K562 (cell line): ENCODE data around the gene TDRD3. TPM values are rescaled to one million over a fixed set of nuclear protein-coding genes. Genes with fewer than 3 reads are reported as not detected.

Experiments
- ATAC-seq: fragments of 200-7000 bp; cut with Tn5 transposase; 3 replicates; pipeline ENCODE4 v1.9.1; 2020; ENCODE audit warnings: moderate library complexity
- BruUV-seq: library from RNA; stranded (reverse); fragments of 400-500 nt; replicated peaks from 2 replicates; lab custom pipeline; 2021; lab: Mats Ljungman, UMichigan
- CTCF ChIA-PET: fragments of 300-600 bp; formaldehyde crosslinking; extraction: SDS; loops from one replicate; lab custom pipeline; 2021; ENCODE audit warnings: low intra/inter-chr PET ratio; lab: Yijun Ruan, JAX
- POLR2A ChIA-PET: fragments of 300-600, 350-650 bp; sonication (Branson Sonifier 250); formaldehyde crosslinking; extraction: SDS; loops from one replicate; lab custom pipeline; 2021; ENCODE audit warnings: antibody characterized with exemption, inconsistent platforms; lab: Yijun Ruan, JAX
- DNase-seq, 4 experiments: peaks; one replicate each; pipeline versions ENCODE4 v3.0.0 to v3.0.0-alpha.2; 2011 to 2018; ENCODE audit warnings: low spot score in 3 of 4, mixed read lengths in 3 of 4; ENCODE audit errors: extremely low read depth in 1 of 4
- FAIRE-seq: peaks from 2 replicates; lab custom pipeline; 2011; peaks lifted over from hg19 to GRCh38; lab: Jason Lieb, UNC
- H2AFZ ChIP-seq: 2 replicates; pipeline ENCODE4 v1.6.0; 2011; ENCODE audit warnings: low read depth, low read length, control low read depth, inconsistent platforms
- H3K27ac ChIP-seq: fragments of 200-600 bp; 3 replicates; pipeline ENCODE4 v1.8.0; 2011; ENCODE audit warnings: low read depth, mild to moderate bottlenecking, control low read depth, inconsistent platforms, low read length, moderate library complexity, mixed read lengths; ENCODE audit errors: extremely low read depth
- H3K27me3 ChIP-seq, 2 experiments: fragments of 300-600 bp in 1 of 2; 2 replicates in 1 of 2; 3 replicates in 1 of 2; pipeline versions ENCODE4 v1.6.0 to v1.8.0; 2011; ENCODE audit warnings: inconsistent platforms in 2 of 2, low read length in 2 of 2, mild to moderate bottlenecking in 1 of 2, mixed read lengths in 1 of 2, moderate library complexity in 1 of 2; ENCODE audit not compliant: control insufficient read depth in 2 of 2, insufficient read depth in 2 of 2
- H3K36me3 ChIP-seq: fragments of 300-600 bp; 3 replicates; pipeline ENCODE4 v1.8.0; 2011; ENCODE audit warnings: mild to moderate bottlenecking, low read length, inconsistent platforms; ENCODE audit not compliant: control insufficient read depth, insufficient read depth
- H3K4me1 ChIP-seq, 2 experiments: fragments of 200-600 bp in 1 of 2; replicated peaks in 1 of 2; 2 replicates in 1 of 2; 3 replicates in 1 of 2; pipeline versions ENCODE4 v1.5.1 to v1.8.0; 2011; ENCODE audit warnings: inconsistent platforms in 2 of 2, low read length in 2 of 2, mild to moderate bottlenecking in 1 of 2, mixed read lengths in 1 of 2, moderate library complexity in 1 of 2; ENCODE audit not compliant: control insufficient read depth in 2 of 2, insufficient read depth in 2 of 2
- H3K4me2 ChIP-seq: 2 replicates; pipeline ENCODE4 v1.6.1; 2011; ENCODE audit warnings: low read length, control low read depth, inconsistent platforms, mixed read lengths; ENCODE audit not compliant: insufficient read depth
- H3K4me3 ChIP-seq: fragments of 200-600 bp; sonication (generic), shearing (Covaris generic); 2 replicates; pipeline ENCODE4 v1.5.1; 2016; ENCODE audit warnings: control low read depth, inconsistent platforms
- H3K79me2 ChIP-seq: fragments of 200-600 bp; 3 replicates; pipeline ENCODE4 v1.8.0; 2011; ENCODE audit warnings: low read length, inconsistent platforms; ENCODE audit not compliant: control insufficient read depth, insufficient read depth
- H3K9ac ChIP-seq, 2 experiments: 2 replicates each; pipeline versions ENCODE4 v1.6.0 to v1.6.1; 2011; ENCODE audit warnings: low read depth in 2 of 2, low read length in 2 of 2, control low read depth in 1 of 2, inconsistent platforms in 1 of 2, mild to moderate bottlenecking in 1 of 2, mixed read lengths in 1 of 2; ENCODE audit not compliant: insufficient read depth in 1 of 2
- H3K9me1 ChIP-seq: one replicate; pipeline ENCODE4 v1.6.0; 2011; ENCODE audit warnings: inconsistent platforms, mild to moderate bottlenecking, low read length, moderate library complexity; ENCODE audit not compliant: control insufficient read depth, insufficient read depth
- H3K9me3 ChIP-seq: replicated peaks from 2 replicates; pipeline ENCODE4 v1.5.1; 2011; ENCODE audit warnings: low read depth, low read length, inconsistent platforms; ENCODE audit not compliant: control insufficient read depth, insufficient read depth
- H4K20me1 ChIP-seq: replicated peaks from 2 replicates; pipeline ENCODE4 v1.6.1; 2011; ENCODE audit warnings: low read length, inconsistent platforms, mixed read lengths; ENCODE audit not compliant: control insufficient read depth, insufficient read depth
- CHD1 ChIP-seq: fragments of 200-600 bp; sonication (generic); IDR thresholded peaks from one replicate; pipeline ENCODE4 v1.6.1; 2012; ENCODE audit warnings: mild to moderate bottlenecking, moderate library complexity, low read length, inconsistent platforms
- FOXK2 ChIP-seq, 2 experiments: fragments of 450-650 bp; IDR thresholded peaks in 1 of 2; conservative IDR thresholded peaks in 1 of 2; 2 replicates each; pipeline ENCODE4 v1.6.1; 2016; ENCODE audit warnings: low read depth in 2 of 2, mild to moderate bottlenecking in 1 of 2
- KHSRP ChIP-seq: fragments of 450-650 bp; IDR thresholded peaks from 2 replicates; pipeline ENCODE4 v1.6.1; 2017
- MAZ ChIP-seq, 2 experiments: fragments of 450-650 bp in 1 of 2; sonication (generic) in 1 of 2; formaldehyde crosslinking; IDR thresholded peaks in 1 of 2; conservative IDR thresholded peaks in 1 of 2; 2 replicates each; pipeline versions ENCODE4 v1.4.0 to v1.5.0; 2020; ENCODE audit warnings: mild to moderate bottlenecking in 1 of 2, missing genetic modification reagents in 1 of 2
- PHF8 ChIP-seq: fragments of 200-600 bp; sonication (generic); IDR thresholded peaks from 2 replicates; pipeline ENCODE4 v1.6.1; 2012; ENCODE audit warnings: mixed run types, mild to moderate bottlenecking, inconsistent platforms, low read length, moderate library complexity, borderline replicate concordance
- SAP30 ChIP-seq: fragments of 200-600 bp; sonication (generic); IDR thresholded peaks from 2 replicates; pipeline ENCODE4 v1.6.1; 2012; ENCODE audit warnings: borderline replicate concordance, low read depth, mild to moderate bottlenecking, moderate library complexity, low read length, control low read depth, inconsistent platforms; ENCODE audit not compliant: insufficient read depth, poor library complexity, severe bottlenecking
- SMAD4 ChIP-seq: fragments of 250-450 bp; sonication (Bioruptor Pico); conservative IDR thresholded peaks from 2 replicates; pipeline ENCODE4 v1.8.0; 2021; ENCODE audit warnings: inconsistent platforms, mild to moderate bottlenecking, moderate library complexity
- TBP ChIP-seq: optimal IDR thresholded peaks from 2 replicates; pipeline ENCODE3; 2011; ENCODE audit warnings: low read depth, low read length, improper control_type of control experiment
- ZBTB7A ChIP-seq: IDR thresholded peaks from 2 replicates; pipeline ENCODE4 v1.6.1; 2011; ENCODE audit warnings: low read depth, mild to moderate bottlenecking, low read length, moderate library complexity, borderline replicate concordance; ENCODE audit not compliant: control insufficient read depth
- ZFX ChIP-seq: sonication (generic); formaldehyde crosslinking; IDR thresholded peaks from 2 replicates; pipeline ENCODE4 v1.8.0; 2022; ENCODE audit warnings: mild to moderate bottlenecking, missing genetic modification reagents, moderate library complexity
- ZNF431 ChIP-seq: sonication (generic); formaldehyde crosslinking; IDR thresholded peaks from 2 replicates; pipeline ENCODE4 v1.8.0; 2022; ENCODE audit warnings: mild to moderate bottlenecking, missing genetic modification reagents
- WGBS: fragments of 100-300 bp; shearing (Covaris generic); methylation state at CpG from one replicate; pipeline ENCODE4 v1.1.6; 2016; ENCODE audit warnings: low coverage, mixed read lengths; ENCODE audit not compliant: insufficient coverage; ENCODE audit errors: missing lambda C conversion rate; 5-methylcytosine and 5-hydroxymethylcytosine counted together
- in situ Hi-C: fragments of 300-500 bp; cut with MboI; formaldehyde crosslinking; loops from 4 replicates; pipeline ENCODE4 v1.15.0; 2018; ENCODE audit warnings: inconsistent platforms, mixed read lengths
- intact Hi-C: fragments of 100-400 bp; cut with micrococcal nuclease; formaldehyde crosslinking; loops from 2 replicates; pipeline ENCODE4 v1.14.2; 2022
- polyA plus RNA-seq, 8 experiments: library from polyadenylated mRNA; depleted of rRNA in 4 of 8; stranded (reverse) in 5 of 8; unstranded in 3 of 8; fragments of >200 nt; fragmentation: Nextera tagmentation in 2 of 8; fragmentation: Illumina TruSeq in 1 of 8; extraction: Ambion mirVana in 2 of 8; extraction: Trizol in 1 of 8; gene quantifications; 2 replicates each; pipeline versions ENCODE4 v1.2.1 to v1.2.3, GENCODE V29; 2011 to 2014; ENCODE audit warnings: inconsistent platforms in 1 of 8, missing spikeins in 1 of 8
- total RNA-seq, 7 experiments: library from RNA; depleted of rRNA in 6 of 7; stranded (reverse); fragments of >200 nt in 6 of 7; fragmentation: Illumina TruSeq in 2 of 7; extraction: Trizol in 2 of 7; gene quantifications; 2 replicates each; pipeline versions ENCODE4 v1.2.1 to v1.2.3, GENCODE V29; 2011 to 2021; ENCODE audit warnings: low replicate concordance in 1 of 7
- TF ChIP-seq, protein P1 (sequence below), 2 experiments: IDR thresholded peaks; 2 replicates each; pipeline ENCODE4 v1.6.1; 2011; ENCODE audit warnings: borderline replicate concordance in 1 of 2, control low read depth in 1 of 2, low read depth in 1 of 2, low read length in 1 of 2, mild to moderate bottlenecking in 1 of 2, mixed read lengths in 1 of 2, moderate library complexity in 1 of 2; ENCODE audit not compliant: insufficient read depth in 1 of 2, insufficient read length in 1 of 2, poor library complexity in 1 of 2, severe bottlenecking in 1 of 2; ENCODE audit errors: extremely low read depth in 1 of 2
- TF ChIP-seq, protein P2 (sequence below), 3 experiments: fragments of 200-800 bp in 1 of 3; sonication (Bioruptor generic) in 1 of 3; sonication (generic) in 1 of 3; formaldehyde crosslinking in 1 of 3; IDR thresholded peaks; 2 replicates each; pipeline versions ENCODE4 v1.6.1 to v1.8.0; 2016 to 2022; ENCODE audit warnings: mild to moderate bottlenecking in 2 of 3, missing compliant biosample characterization in 2 of 3, missing genetic modification characterization in 2 of 3, missing genetic modification reagents in 1 of 3
- TF ChIP-seq, protein P3 (sequence below): fragments of 450-650 bp; formaldehyde crosslinking; IDR thresholded peaks from 2 replicates; pipeline ENCODE4 v1.4.0; 2022; ENCODE audit warnings: missing genetic modification characterization

The TDRD3 gene
- total and polyA plus RNA-seq, 9 of the 15 experiments (the other 6 are each of a cell fraction or from before 2014, with no cell fraction given), result 3.6 to 16.4 (median 9.5) TPM

DNA sequence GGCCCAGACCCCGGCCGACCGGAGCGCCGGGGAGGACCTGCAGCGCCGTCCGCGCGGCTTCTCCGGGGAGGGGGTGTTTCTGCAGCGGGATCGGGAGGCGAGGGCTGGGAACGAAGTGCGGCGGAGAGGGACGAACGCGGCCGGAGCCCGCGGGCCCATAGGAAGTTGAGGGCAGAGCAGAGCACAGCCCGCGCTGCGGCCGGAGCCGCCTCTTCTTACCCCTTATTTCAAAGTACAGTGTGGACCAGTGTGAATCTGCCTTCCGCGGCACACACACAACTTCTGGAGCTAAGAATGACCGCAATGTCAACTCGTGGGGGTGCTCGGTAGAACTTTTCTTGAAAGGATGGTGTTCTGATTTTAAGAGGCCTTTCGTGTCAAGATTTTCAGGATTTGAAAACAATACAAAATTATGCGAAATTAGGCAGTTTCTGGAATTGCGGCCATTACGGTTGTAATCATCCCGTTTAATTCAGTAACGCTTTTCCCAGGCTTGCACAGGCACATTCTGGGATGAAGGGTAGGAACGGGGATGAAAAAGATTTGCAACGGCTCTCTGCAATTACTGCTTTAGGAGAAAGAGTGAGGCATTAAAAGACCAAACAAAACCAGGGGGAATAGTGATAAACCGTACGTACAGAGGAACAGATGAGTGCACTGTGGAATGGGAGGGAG is 821 bp downstream of the TDRD3 start:
- no peaks in the 10 kb centered on the region for H3K9me1 ChIP-seq
- POLR2A ChIA-PET, result no interaction called here
- H3K79me2 ChIP-seq, result peaks cover 39% of the 10 kb centered on the region
- intact Hi-C loops, result loop anchor here (2.0 kb wide), 1 partner anchor 33 kb away; no protein-coding TSS in a partner anchor
- H3K27ac ChIP-seq, result peak overlapping the region; percentile 71
- in situ Hi-C loops, result no loop called here
- peak overlapping the region; percentile 82 for H2AFZ ChIP-seq
- peak overlapping the region; percentile 78 to 91 for H3K9ac ChIP-seq
- CTCF ChIA-PET, result interaction anchor here (0.6 kb wide), 1 partner anchor 1053 kb away, joined by 3 read pairs; no protein-coding TSS in a partner anchor
- no peaks in the 10 kb centered on the region for H4K20me1 ChIP-seq
- H3K27me3 ChIP-seq, result no peaks in the 10 kb centered on the region
- DNase-seq, result peak in 1 of 4 experiments; percentile 50
- H3K9me3 ChIP-seq, result no peaks in the 10 kb centered on the region
- under 1% methylated on average over 29 of the region's 43 CpGs for WGBS
- BruUV-seq, result no TSS peak
- H3K4me1 ChIP-seq, result peaks cover 4 to 5% of the 10 kb centered on the region in 2 experiments; a peak in 3 of 5 replicates
- peak; percentile 48 for ATAC-seq
- H3K36me3 ChIP-seq, result no peaks in the 10 kb centered on the region
- peak overlapping the region; percentile 84 for H3K4me2 ChIP-seq
- peak; percentile 44 for FAIRE-seq
- peak overlapping the region; percentile 58 for H3K4me3 ChIP-seq
- TF ChIP-seq, protein P1, sequence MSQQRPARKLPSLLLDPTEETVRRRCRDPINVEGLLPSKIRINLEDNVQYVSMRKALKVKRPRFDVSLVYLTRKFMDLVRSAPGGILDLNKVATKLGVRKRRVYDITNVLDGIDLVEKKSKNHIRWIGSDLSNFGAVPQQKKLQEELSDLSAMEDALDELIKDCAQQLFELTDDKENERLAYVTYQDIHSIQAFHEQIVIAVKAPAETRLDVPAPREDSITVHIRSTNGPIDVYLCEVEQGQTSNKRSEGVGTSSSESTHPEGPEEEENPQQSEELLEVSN (IDR thresholded peaks at IDR 0.05; ENCODE audit: borderline replicate concordance in 1 of 2, extremely low read depth in 1 of 2, insufficient read depth in 1 of 2, insufficient read length in 1 of 2, low read depth in 1 of 2, low read length in 1 of 2, poor library complexity in 1 of 2, severe bottlenecking in 1 of 2), result peak in 1 of 2 experiments; percentile 20
- TF ChIP-seq CHD1 (peak; percentile 77), SMAD4 (0 out of 2 replicates have a peak, but pooled peaks have one; percentile 9), SAP30 (peak; percentile 45), TBP (peak; percentile 13), FOXK2 (conservative IDR thresholded peaks at IDR 0.05 in 1 of 2, IDR thresholded peaks at IDR 0.05 in 1 of 2; ENCODE audit: low read depth in 2 of 2) (no peak), KHSRP (no peak), ZFX (no peak; the same call in 1 of the 2 replicates), PHF8 (peak; percentile 44; the same call in 1 of the 2 replicates), ZBTB7A (peak; percentile 11; the same call in 1 of the 2 replicates), ZNF431 (CRISPR knock-in tag) (no peak), MAZ (CRISPR knock-in tag; conservative IDR thresholded peaks at IDR 0.05 in 1 of 2, IDR thresholded peaks at IDR 0.05 in 1 of 2) (0 out of 4 replicates have a peak, but pooled peaks of 1 of the 2 experiments have one; percentile 32)
- TF ChIP-seq, protein P2, sequence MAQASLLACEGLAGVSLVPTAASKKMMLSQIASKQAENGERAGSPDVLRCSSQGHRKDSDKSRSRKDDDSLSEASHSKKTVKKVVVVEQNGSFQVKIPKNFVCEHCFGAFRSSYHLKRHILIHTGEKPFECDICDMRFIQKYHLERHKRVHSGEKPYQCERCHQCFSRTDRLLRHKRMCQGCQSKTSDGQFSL (CRISPR knock-in tag; IDR thresholded peaks at IDR 0.05), result peak; percentile 24; the same call in 1 of the 2 replicates
- TF ChIP-seq, protein P2 (tag; IDR thresholded peaks at IDR 0.05), result 0 out of 4 replicates have a peak, but pooled peaks of 1 of the 2 experiments have one; percentile 31
- TF ChIP-seq, protein P3, sequence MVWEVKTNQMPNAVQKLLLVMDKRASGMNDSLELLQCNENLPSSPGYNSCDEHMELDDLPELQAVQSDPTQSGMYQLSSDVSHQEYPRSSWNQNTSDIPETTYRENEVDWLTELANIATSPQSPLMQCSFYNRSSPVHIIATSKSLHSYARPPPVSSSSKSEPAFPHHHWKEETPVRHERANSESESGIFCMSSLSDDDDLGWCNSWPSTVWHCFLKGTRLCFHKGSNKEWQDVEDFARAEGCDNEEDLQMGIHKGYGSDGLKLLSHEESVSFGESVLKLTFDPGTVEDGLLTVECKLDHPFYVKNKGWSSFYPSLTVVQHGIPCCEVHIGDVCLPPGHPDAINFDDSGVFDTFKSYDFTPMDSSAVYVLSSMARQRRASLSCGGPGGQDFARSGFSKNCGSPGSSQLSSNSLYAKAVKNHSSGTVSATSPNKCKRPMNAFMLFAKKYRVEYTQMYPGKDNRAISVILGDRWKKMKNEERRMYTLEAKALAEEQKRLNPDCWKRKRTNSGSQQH (CRISPR knock-in tag), result no peak
